AML-193 (cell line): ENCODE measurements around the gene MCOLN2.
"Not testable (repeated sequence)": the region's sequence is repeated elsewhere in the genome, so short reads cannot be mapped to it uniquely, and the experiment has no call there.

Experiments used
- DNase-seq, 2 experiments: peaks; one replicate each; lab custom pipeline; 2025; lab: John Stamatoyannopoulos, UW

MCOLN2 gene

DNA sequence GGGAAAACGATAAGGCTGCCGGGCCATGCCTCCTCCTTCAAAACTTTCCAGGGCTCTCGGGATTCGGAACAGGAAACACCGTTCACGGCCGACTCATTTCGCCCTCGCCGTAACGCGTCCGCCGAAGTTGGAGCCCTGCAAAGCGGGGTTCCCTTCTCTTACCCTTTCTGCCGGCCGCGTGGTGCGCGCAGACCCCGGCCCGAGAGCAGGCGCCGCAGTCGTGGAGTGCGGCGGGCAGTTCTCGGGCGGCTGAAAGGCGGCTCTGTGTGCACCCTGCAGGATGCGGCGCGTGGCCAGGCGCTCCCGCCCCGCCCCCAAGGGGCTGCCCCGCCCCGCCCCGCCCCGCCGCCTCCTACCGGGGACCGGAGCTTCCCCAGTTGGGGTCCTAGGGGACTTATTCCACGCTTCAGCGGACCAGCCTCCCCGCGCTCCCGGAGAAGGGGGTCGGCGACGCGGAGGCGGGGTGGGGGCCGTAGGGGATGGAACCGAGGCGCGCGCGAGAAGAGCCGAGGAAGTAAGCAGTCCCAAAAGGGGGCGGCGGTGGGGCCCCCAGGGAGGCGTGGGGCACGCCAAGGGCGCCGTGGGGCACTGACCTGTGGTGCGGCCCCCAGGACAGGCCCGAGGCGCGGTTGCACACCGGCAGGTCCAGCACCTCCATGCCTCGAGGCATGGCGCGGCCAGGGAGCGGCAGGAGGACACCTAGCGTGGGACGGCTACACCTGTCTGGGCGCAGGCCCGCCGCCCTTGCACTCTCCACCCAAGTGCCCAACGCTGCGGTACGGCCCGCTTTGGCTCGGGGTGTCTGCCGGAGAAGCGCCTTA is at the start of gene MCOLN2:
Gene MCOLN2, minus strand, starts transcription at position 268 of the 821 bp plus-strand sequence. Its CDS starts 241 bp downstream, at position 27.
- DNase-seq: no peak

DNA sequence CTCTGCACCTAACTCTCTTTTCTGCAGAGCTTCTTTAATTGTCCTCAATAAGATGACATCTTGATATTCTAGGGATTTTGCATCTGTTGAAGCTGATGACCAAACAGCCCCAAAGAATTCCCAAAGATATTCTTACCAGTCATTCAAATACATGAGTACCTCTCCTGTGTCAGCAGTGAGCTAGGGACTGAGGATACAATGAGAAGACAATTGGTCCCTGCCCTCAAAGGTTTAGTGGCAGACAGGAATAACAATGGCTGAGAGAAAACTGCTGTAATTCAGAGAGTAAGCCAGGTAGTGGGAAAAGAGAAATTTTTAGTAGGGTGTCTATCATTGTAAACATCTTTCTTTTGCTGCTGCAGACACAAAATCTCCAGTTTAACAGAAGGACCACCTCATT is 45.5 kb upstream of the MCOLN2 start:
- DNase-seq: no peak

DNA sequence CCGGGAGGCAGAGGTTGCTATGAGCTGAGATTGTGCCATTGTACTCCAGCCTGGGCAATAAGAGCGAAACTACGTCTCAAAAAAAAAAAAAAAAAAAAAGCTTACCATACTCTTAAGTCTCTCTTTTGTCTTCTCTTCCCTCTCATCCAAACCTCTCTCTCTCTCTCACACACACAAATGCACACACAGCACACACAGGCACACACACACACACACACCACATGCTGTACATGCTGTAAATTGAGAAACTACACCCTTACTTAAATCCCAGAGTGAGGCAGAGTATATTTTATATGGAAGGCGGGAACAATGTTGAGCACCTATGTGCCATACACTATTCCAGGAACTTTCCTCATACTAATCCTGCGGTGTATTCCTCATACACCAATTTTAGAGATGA is 44.9 kb upstream of the MCOLN2 start:
- no peak for DNase-seq

DNA sequence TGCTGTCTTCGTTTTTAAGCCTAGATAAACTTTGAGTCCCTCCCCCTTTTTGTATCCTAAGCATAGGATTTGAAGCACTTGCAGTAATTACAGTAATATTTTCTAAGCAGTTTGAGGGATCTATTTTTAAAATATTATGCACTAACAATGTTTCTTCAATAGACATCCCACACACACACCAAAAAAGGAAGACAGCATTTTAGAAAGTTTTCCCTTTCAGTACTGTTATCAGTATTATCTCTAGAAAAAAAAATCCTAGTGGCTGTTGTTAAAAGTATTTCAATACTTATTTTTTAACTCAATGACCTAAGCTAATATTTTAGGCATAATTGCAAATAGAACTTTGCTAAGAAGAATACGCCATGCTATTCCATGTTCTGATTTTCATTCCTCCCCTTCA is 36.3 kb upstream of the MCOLN2 start:
- DNase-seq: no peak

DNA sequence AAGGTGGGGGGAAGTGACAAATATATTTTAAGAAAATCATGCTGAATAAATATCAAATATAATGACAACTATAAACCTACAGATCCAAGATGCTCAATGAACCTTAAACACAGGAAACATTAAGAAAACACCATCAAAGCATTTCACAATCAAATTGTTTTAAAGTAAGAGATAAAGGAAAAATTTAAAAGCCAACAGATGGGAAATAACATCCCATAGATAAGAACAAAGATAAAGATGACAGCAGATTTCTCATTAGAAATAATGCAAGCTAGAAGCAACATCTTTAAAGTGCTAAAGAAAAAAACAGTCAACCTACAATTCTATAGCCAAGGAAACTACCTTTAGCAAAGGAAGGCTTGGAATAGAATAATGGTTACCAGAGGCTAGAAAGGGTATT is 33.6 kb upstream of the MCOLN2 start:
- no peak for DNase-seq

DNA sequence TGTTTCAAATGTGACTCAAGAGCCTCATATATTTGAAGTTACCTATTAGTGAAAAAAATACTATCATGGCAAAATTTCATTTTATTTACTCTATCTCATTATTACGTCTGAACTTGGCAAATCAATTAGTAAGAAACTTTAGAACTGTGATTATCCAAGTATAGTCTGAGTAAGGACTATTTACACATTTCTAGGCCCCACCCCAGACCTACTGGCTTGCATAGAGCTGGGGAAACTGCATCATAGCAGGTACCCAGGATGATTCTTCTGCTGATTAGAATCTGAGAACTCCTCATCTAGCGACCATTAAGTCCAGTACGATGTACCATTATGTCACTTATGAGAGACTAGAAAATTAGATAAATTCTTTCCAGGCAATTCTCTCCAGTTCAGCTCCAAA is 31.2 kb upstream of the MCOLN2 start:
- no peak for DNase-seq

DNA sequence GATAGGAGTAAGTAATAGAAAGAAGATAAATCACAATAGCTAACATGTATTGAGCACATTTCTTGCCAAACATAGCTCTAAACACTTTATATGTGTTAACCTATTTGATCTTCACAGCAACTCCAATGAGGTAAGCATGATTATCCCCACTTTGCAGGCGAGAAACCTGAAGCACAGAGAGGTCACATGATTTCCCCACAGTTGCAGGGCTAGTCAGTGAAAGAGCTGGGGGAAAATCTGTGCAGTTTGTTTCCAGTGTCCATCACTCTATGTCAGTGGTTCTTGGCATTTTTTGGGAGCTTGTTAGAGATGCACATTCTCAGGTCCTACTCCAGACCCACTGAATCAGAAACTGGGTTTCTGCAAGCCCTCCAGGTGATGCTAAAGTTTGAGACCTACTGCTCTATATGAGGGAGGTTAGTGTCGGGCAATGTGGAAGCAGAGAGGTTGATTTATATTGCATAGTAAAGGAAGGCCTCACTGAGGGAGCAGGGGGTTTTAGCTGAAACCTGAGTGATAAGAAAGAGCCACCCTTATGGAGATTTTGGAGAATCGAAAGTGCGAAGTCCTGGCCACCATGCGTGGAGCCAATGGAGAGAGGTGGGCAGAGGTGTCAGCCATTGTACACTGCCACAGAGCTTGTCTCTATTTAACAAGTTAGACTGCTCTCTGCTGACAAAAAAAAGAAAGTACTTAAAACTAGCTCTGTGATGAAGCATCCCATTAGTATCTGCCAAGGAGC is 30.5 kb upstream of the MCOLN2 start:
- peak in 1 of 2 experiments; percentile 15 for DNase-seq

DNA sequence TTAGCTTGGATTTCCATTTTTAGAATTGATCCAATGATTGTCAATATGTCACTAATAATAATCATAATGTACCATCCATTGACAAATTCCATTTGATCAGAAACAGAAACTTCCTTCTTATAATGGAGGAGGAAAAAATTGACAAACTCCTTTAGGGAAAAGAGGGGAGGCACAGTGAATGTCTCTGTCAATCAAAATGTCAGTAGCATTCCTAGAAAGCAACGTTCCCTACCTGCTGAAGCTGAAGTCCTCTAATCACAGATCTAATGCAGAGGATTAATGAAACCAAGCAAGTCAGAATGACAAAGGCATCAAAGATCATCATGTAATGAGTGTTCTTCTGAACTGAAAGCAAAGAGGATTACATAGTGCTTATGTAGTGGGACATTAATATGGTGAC is 29.0 kb upstream of the MCOLN2 start:
- DNase-seq: no peak

DNA sequence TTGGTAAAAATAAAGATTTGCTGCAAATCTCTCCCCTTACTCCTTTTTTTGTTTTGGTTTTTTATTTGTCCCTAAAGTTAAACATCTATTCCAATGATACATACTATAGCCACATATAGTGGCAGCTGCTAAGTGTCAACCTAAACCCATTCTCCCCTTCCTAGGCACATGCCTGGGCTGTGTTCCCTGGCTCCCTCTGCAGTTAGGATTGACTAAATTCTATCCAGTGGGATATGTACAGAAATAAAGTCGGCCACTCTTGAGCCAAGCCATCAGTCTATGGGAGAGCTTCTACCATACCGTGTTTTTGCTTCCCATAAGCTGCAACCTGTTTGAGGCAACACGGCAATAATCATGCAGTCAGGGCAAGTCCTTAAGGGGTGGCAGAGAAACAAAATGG is 27.8 kb upstream of the MCOLN2 start:
- no peak for DNase-seq

DNA sequence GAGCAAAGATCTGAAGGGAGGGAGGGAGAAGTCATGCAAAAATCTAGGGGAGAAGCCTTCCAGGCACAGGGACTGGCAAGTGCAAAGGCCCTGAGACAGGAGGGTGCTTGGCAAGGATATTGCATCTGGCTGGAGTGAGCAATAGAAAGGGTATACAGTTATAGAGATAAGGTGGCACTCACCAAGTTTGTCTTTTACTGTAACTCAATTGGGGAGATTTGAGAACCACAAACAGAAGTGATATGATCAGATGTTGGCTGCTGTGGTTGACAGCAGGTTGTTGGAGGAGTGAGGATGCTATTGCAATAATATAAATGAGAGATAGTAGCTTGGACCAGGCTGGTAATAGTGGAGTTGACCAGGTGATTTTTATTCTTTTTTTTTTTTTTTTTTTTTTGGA is 25.8 kb upstream of the MCOLN2 start:
- no peak for DNase-seq

DNA sequence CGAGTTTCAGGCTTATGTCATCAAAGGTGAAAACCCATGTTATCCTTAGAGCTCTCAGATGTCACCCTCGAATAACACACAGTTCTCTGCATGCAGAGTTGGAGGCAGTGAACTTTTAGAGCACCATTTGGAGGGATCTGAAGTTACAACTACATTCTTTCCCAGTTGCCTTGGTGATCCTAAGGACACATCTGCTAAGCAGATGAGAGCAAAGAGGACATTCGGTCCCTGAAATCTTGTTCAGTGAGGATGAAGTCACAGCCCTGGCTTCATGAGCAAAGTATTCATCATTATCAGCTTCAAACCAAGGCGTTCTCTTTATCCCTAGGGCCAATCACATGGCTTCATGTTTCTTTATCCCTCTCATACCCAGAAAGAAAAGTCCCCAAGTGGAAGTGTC is 23.1 kb upstream of the MCOLN2 start:
- DNase-seq: no peak

DNA sequence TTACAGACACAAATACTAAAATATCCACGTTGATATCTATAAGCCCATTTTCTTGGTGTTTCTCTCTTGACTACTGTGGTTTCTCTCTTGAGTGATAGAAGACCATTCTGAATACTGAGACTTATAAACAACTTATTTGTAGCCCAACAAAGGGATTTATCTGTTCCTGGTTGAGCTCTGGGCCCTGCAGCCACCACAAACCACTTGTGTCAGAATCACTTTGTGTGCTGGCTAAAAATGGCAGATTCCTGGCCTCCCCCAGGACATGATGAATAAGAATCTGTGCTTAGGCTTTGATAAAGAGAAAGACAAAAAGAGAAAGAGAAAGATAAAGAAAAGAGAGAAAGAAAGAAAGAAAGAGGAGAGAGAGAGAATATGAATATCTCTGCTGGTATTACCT is 18.9 kb upstream of the MCOLN2 start:
- no peak for DNase-seq

DNA sequence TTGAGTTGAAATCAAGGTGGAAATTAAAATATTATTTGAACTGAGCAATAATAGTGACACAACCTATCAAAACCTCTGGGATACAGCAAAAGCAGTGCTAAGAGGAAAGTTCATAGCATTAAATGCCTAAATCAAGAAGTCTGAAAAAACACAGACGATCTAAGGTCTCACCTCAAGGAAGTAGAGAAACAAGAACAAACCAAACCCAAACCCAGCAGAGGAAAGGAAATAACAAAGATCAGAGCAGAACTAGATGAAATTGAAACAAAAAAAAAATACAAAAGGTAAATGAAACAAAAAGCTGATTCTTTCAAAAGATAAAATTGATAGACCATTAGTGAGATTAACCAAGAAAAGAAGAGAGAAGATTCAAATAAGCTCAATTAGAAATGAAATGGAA is 8.7 kb upstream of the MCOLN2 start:
- DNase-seq: not testable (repeated sequence)

DNA sequence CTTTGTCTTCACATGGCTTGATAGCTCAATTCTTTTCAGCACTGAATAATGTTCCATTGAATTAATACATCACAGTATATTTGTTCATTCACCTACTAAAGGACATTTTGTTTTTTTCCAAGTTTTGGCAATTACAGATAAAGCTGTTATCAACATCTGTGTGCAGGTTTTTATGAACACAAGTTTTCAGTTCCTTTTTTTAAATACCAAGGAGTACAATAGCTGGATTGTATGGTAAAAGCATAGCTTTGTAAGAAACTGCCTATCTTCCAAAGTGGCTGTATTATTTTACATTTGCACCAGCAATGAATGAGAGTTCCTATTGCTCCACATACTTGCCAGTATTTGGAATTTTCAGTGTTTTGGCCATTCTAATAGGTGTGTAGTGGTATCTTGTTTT is 4.8 kb upstream of the MCOLN2 start:
- no peak for DNase-seq

DNA sequence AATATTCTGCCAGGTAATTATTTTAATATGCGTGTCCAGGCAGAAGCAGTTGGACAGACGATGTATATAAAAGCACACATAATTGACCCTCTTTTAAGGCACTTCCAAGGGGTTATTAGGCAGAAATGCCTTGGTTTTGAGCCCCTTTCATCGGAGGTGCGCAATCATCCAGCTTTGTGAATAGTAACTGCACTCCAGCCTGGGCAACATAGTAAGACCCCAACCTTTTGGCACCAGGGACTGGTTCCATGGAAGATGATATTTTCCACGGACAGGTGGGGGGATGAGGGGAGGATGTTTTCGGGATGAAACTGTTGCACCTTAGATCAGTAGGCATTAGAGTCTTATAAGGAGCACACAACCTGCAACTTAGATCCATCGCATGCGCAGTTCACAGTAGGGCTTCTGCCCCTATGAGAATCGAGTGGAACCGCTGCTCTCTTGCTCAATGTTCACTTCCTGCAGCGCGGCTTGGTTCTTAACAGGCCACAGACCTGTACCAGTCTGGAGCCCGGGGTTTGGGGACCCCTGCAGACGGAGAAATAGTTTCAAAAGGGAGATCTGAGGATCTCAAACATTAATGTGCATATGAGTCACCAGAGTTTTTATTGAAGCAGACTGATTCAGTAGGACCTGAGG is 1.8 kb upstream of the MCOLN2 start:
- no peak for DNase-seq

DNA sequence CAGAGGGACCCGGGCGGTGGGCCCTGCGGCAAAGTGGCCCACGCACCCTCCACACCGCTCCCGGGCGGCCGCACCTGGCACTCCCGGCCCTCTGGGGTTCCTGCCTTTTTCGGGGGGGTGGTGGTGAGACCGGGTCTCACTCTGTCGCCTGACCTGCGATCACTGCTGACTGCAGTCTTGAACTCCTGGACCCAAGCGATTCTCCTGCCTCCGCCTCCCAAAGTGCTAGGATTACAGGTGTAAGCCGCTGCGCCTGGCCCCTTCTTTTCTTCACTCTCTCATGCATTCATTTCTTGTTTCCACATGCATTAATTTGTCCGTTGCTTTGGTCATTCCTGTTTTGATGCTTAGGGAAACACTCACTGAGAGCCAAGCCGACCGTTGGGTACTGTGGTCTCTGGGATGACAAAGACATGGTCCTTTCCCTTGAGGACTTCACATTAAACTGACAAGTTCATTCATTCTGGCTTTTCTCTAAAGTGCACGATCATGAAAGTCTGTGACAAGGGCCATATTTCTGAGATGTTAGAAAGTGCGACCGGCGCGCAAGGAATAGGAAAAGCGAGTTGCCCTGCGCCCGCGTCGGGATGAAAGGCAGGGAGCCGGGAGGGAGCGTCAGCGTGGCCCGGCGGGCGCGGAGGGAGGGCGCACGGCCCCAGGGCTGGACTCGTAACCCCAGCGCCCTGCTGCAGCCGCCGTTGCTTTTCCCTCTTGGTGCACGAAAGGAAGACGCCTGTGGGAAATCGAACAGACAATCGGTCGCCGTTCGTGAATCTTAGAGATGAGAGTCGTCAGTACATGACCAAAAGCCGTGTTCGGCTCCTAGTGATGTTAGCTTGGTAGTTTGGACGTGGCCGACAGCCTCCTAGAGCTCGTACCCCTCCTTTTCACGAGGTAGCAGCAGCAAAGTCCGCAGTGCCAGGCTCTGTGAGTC is 1.0 kb upstream of the MCOLN2 start:
- DNase-seq: no peak

DNA sequence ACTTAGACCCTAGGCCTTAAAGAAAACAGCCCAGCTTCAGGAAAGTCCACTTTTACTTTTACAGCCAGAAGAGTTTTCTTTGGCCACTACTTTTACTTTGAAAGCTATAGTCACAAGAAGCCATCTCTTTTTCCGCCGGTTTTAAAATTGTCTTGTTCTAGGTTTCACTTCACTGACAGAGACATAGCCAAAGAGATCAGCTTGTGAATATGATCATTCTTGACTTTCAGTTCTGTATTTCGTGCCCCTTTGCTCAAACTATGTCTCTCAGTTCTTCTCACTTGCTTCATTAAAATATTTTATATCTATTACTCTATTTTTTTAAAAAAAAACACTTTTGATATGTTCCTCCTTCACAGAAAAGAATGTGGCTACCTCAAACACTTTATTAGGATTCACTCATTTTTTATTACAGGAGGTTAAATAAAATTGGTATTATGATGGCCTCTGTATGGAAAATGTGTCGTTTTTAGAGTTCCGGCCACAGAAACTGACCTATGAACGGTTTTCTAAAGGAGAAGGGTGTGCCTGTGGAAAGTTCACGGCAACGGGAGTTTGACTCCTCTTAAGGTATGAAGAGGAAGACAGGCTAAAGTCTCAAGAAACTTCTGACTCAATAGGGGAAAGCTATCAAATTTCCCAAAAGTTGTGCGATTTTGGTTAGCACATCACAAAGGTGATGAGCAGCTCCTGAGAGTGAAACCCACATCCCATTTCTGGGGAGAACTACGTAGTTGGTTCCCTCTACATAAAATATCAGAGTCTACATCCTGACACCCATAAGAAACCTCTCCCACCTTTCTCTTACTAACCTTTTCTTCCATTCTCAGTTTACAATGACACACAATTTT is 1.2 kb downstream of the MCOLN2 start:
- DNase-seq: no peak

DNA sequence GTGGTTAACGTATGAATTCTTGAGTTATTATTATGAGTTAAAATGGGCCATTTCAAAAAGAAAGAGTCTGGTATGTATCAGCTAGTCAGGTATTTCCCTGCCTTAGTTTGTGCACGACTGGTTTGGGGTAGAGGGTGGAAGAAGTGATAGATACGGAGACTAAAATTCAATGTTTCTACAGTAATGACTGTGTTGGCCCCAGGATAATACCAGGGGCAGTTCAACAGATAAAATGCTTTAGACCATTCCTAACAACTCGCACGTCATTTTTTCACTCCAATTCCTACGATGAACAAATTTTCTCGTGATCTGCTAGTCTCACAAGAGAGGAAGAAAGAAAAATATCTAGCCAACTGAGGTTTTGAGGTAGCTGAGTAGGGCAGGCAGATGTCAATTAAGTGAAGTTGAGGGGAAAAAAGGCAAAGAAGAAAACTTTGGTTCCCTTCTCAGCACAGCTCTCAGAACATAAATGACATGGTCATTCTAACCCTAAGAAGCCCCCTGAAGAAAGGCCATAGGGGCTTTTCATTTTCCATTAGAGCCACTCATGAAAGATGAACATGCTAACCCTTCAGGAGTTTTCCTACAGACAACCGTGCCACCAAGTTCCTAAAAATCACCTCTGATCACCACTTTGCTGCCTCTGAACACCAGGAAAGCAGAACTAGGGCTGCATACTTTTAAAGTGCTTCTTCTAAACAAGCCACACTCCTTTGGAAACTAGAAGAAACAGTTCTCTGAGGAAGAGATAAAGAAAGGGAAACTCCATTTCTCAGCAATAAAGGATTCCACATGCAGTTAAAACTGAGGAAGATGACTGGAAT is 5.6 kb downstream of the MCOLN2 start:
- no peak for DNase-seq

DNA sequence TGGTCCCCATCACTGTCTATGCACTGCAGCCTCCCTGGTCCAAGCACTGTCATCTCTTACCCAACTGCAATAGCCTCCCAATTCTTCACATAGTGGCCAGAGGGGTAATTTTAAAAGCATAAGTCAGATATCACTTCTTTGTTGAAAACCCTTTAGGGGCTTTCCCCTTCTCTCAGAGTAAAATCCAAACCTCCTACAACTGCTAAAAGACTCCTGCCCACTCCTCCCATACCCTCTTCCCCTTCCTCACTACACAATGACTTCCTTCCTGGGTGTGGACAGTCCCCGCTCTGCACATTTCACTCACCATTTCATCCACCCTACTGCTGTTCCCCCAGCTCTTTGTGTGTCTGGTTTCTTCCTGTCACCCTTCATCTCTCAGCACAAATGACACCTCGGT is 8.3 kb downstream of the MCOLN2 start:
- no peak for DNase-seq

DNA sequence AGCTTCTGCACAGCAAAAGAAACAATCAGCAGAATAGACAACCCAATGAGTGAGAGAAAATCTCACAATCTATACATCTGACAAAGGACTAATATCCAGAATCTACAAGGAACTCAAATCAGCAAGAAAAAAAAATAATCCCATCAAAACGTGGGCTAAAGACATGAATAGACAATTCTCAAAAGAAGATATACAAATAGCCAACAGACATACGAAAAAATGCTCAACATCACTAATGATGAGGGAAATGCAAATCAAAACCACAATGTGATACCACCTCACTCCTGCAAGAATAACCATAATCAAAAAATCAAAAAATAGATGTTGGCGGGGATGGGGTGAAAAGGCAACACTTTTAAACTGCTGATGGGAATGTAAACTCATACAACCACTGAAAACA is 10.4 kb downstream of the MCOLN2 start:
- not testable (repeated sequence) for DNase-seq
